ENCODE measurements around the gene RABL3. TPM values are rescaled to one million over a fixed set of nuclear protein-coding genes. Genes with fewer than 3 reads are reported as not detected.
"Not testable (repeated sequence)": the region's sequence is repeated elsewhere in the genome, so short reads cannot be mapped to it uniquely, and the experiment has no call there.

The RABL3 gene
- total RNA-seq, 4 donors from 2014 or later = 9.3 to 14.8 (median 12.6) TPM

GRCh38 chr3:120680193-120680894, 62.0 kb downstream of the RABL3 start:
- Histone ChIP-seq H3K9me3 (no peaks in the 10 kb centered on the region), H3K4me1 (peaks cover 12% of the 10 kb centered on the region), H3K36me3 (no peaks in the 10 kb centered on the region), H3K27ac (no peak overlapping the region), H3K27me3 (no peaks in the 10 kb centered on the region), H3K4me3 (no peak overlapping the region)
- 88% methylated on average over 3 of the region's 3 CpGs for WGBS
- TF ChIP-seq EP300 (IDR thresholded peaks at IDR 0.05) = no peak
- no peak for TF ChIP-seq CTCF (IDR thresholded peaks at IDR 0.05)
- no peak for TF ChIP-seq POLR2A (IDR thresholded peaks at IDR 0.05)
- no peak for TF ChIP-seq POLR2AphosphoS5 (IDR thresholded peaks at IDR 0.05)
- no peak for DNase-seq (ENCODE audit: low spot score in 2 of 2)

DNA sequence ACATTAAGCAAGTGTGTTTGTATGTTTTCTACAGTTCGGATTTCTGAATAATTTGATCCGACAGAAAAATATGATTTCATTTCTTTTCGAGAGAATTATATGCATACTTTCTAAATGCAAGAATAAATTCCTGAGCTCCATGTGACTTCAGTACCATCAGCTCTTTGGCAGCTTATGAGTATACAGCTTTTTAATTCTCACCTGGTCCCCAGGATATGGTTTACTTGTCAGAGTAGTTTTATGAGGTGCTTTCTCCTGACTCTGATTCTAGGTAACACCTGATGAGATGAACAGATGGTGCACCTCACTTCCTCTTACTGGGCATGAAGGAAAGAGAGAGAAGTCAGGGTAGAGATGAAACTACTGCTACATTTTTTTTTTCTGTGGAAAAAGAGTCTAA, 63.3 kb downstream of the RABL3 start:
- Histone ChIP-seq H3K36me3 (no peaks in the 10 kb centered on the region), H3K4me3 (no peak overlapping the region), H3K9me3 (no peaks in the 10 kb centered on the region), H3K27ac (no peak overlapping the region), H3K27me3 (no peaks in the 10 kb centered on the region), H3K4me1 (peaks cover 12% of the 10 kb centered on the region)
- TF ChIP-seq POLR2A (IDR thresholded peaks at IDR 0.05) (no peak), POLR2AphosphoS5 (IDR thresholded peaks at IDR 0.05) (no peak), EP300 (IDR thresholded peaks at IDR 0.05) (no peak), CTCF (IDR thresholded peaks at IDR 0.05) (no peak)
- WGBS = 42% methylated on average over 3 of the region's 3 CpGs
- DNase-seq (ENCODE audit: low spot score in 2 of 2) = no peak

DNA sequence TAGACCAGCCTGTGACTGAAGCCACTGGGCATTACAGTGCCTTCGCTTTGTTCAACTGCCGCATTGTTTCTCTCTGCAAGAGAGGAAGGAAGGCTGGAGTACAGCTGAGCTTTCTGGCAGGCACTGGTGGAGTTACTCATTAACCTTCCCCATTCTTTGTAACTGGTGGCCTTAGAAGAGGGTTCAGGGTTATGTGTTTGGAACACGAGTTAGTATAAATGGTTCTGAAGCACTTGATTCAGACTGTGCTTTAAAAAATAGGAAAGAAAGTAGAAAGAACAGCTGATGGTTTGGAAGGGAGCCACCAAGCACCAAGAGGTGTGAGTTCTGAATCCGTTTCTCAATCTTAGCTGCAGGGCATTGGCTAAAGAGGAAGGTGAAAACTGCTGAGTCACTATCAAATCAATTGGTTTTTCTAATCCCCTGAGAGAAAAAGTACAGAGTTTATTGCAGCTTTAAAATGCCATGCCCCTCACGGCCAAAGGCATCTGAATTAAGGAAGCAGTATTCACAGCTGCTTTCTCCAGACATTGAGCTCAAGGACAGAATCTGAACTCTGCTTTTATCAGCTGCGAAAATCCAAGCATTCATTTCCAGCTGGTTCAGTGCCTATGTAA, 63.9 kb downstream of the RABL3 start:
- no peaks in the 10 kb centered on the region for H3K36me3 ChIP-seq
- H3K27ac ChIP-seq = no peak overlapping the region
- 23% methylated on average over 6 of the region's 6 CpGs for WGBS
- no peak for TF ChIP-seq CTCF (IDR thresholded peaks at IDR 0.05)
- TF ChIP-seq EP300 (IDR thresholded peaks at IDR 0.05) = no peak
- no peak for TF ChIP-seq POLR2A (IDR thresholded peaks at IDR 0.05)
- no peak for TF ChIP-seq POLR2AphosphoS5 (IDR thresholded peaks at IDR 0.05)
- no peaks in the 10 kb centered on the region for H3K27me3 ChIP-seq
- H3K9me3 ChIP-seq = no peaks in the 10 kb centered on the region
- H3K4me3 ChIP-seq = peak overlapping the region; percentile 8
- DNase-seq (ENCODE audit: low spot score in 2 of 2) = no peak
- H3K4me1 ChIP-seq = peaks cover 12% of the 10 kb centered on the region

DNA sequence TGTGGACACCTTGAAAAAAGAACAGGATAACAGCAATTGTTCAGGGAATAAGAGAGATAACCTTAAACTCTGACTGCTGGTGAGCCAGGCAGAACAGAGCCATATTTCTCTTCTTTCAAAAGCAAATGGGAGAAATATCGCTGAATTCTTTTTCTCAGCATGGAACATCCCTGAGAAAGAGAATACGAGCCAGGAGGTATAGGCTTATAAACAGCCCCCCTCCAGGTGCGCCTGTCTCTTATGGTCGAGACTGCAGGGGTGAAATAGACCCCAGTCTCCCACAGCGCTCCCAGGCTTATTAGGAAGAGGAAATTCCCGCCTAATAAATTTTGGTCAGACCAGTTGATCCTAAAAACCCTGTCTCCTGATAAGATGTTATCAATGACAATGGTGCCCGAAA, 65.1 kb downstream of the RABL3 start:
- not testable (repeated sequence) for DNase-seq (ENCODE audit: low spot score in 2 of 2); H3K27me3 ChIP-seq; H3K36me3 ChIP-seq; H3K27ac ChIP-seq; H3K9me3 ChIP-seq; H3K4me3 ChIP-seq
- WGBS = 92% methylated on average over 7 of the region's 7 CpGs
- peaks cover 12% of the 10 kb centered on the region for H3K4me1 ChIP-seq

DNA sequence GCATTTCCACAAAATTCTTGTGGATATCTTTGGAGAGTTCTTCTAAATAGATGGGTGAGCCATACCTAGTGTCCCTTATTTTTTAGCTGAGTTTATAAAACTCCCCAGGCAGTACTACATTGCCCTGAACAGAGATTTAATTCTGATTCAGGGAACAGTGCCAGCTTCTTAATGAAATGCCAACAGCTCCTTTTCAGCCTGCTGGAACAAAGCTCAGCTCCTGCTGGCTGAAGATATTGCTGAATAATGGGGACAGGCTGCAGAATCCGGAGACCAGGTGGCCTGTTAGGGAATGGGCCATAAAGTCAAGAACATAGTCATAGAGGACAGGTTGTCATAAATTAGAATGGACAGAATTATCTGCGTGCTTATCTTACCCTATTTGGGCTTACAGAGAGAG, 69.2 kb downstream of the RABL3 start:
- H3K36me3 ChIP-seq = no peaks in the 10 kb centered on the region
- TF ChIP-seq POLR2A (IDR thresholded peaks at IDR 0.05) = no peak
- TF ChIP-seq EP300 (IDR thresholded peaks at IDR 0.05) = no peak
- H3K4me3 ChIP-seq = no peak overlapping the region
- no peak overlapping the region for H3K27ac ChIP-seq
- no peaks in the 10 kb centered on the region for H3K27me3 ChIP-seq
- no peak for DNase-seq (ENCODE audit: low spot score in 2 of 2)
- WGBS = 32% methylated on average over 2 of the region's 2 CpGs
- H3K9me3 ChIP-seq = no peaks in the 10 kb centered on the region
- H3K4me1 ChIP-seq = peaks cover under 1% of the 10 kb centered on the region

GRCh38 chr3:120670576-120670975, 71.7 kb downstream of the RABL3 start:
- H3K36me3 ChIP-seq = no peaks in the 10 kb centered on the region
- TF ChIP-seq CTCF (IDR thresholded peaks at IDR 0.05) = no peak
- no peak for TF ChIP-seq POLR2A (IDR thresholded peaks at IDR 0.05)
- TF ChIP-seq EP300 (IDR thresholded peaks at IDR 0.05) = no peak
- TF ChIP-seq POLR2AphosphoS5 (IDR thresholded peaks at IDR 0.05) = no peak
- no peaks in the 10 kb centered on the region for H3K4me1 ChIP-seq
- 77% methylated on average over 2 of the region's 2 CpGs for WGBS
- H3K9me3 ChIP-seq = no peaks in the 10 kb centered on the region
- H3K27me3 ChIP-seq = no peaks in the 10 kb centered on the region
- DNase-seq (ENCODE audit: low spot score in 2 of 2) = no peak
- no peak overlapping the region for H3K27ac ChIP-seq
- H3K4me3 ChIP-seq = no peak overlapping the region
